ENCODE measurements around the gene PKP1. TPM values are rescaled to one million over a fixed set of nuclear protein-coding genes. Genes with fewer than 3 reads are reported as not detected.

PKP1 gene
- total and polyA plus RNA-seq, 4 experiments from 2014 or later = not detected

DNA sequence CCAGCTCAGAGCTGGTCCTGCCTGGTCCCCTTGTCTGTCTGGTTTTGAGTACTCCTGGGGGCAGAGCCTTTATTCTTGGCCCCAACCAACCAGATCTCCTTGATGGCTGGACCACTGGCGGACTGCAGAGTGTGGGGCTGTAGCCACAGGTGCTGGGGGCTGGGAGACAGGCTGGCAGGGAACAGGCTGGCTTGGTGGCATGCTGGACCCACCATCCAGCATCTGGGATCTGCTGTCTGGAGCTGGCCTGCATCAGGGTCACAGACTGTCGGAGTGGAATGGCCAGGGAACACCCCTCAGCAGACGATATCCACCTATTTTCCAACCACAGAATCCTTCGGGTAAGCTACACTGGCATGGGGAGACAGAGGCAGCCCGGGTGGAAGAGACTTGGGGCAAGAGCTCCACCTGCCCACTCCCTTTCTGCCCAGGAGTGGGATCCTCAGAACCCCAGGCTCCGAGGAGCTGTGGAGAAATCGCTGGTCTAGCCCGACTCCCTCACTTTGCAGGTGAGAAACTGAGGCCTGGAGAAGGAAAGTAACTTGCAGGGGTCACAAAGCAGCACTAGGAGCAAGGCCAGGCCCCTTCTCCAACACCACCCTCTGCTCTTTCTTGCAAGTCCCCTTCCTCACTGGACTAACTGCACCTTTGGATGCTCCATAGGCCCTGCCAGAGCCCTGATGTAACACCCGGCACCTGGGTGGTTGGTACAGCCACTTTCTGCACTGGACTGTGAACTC, 53.6 kb downstream of the PKP1 start:
- no peak overlapping the region for H3K4me3 Mint-ChIP-seq
- POLR2A ChIA-PET (ENCODE audit: partially characterized antibody) = no interaction called here
- intact Hi-C loops (cut with micrococcal nuclease) = no loop called here
- H3K4me1 Mint-ChIP-seq = no peaks in the 10 kb centered on the region
- Histone ChIP-seq H3K4me1 (ENCODE audit: insufficient read depth, low read length) (no peaks in the 10 kb centered on the region), H3K9me3 (ENCODE audit: control insufficient read depth in 1 of 2, low read length in 2 of 2) (no peaks in the 10 kb centered on the region), H3K4me3 (ENCODE audit: low read length in 2 of 2) (no peak overlapping the region), H3K36me3 (ENCODE audit: insufficient read depth, low read length) (no peaks in the 10 kb centered on the region), H3K27ac (ENCODE audit: low read depth, low read length) (no peak overlapping the region), H3K27me3 (ENCODE audit: insufficient read depth, low read length) (no peaks in the 10 kb centered on the region)
- peaks cover 0 to 4% (median 0%) of the 10 kb centered on the region in 8 donors for H3K9me3 Mint-ChIP-seq
- CTCF ChIA-PET (ENCODE audit: partially characterized antibody) = no interaction called here
- DNase-seq = no peak
- H3K36me3 Mint-ChIP-seq = no peaks in the 10 kb centered on the region
- no peak overlapping the region for H3K27ac Mint-ChIP-seq
- peaks cover 5% of the 10 kb centered on the region in 2 donors for H3K27me3 Mint-ChIP-seq

DNA sequence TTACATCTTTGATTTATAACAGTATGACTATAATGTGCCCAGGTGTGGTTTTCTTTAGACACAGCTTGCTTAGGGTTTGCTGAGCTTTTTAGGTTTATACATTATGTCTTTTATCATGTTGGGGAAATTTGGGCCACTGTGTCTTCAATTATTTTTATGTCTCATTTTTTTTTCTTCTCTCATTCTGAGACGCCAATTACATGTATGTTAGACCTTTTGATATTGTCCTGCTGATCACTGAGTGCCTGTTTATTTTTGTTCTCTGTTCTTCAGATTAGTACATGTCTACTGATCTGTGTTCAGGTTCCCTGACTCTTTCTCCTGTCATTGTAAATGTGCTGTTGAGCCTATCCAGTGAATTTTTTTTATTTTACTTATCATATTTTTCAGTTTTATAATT, 58.1 kb downstream of the PKP1 start:
- H3K36me3 ChIP-seq (ENCODE audit: insufficient read depth, low read length) = no peaks in the 10 kb centered on the region
- no peaks in the 10 kb centered on the region for H3K27me3 ChIP-seq (ENCODE audit: insufficient read depth, low read length)
- H3K27me3 Mint-ChIP-seq = peaks cover 10% of the 10 kb centered on the region in 2 donors
- no peaks in the 10 kb centered on the region for H3K4me1 ChIP-seq (ENCODE audit: insufficient read depth, low read length)
- POLR2A ChIA-PET (ENCODE audit: partially characterized antibody) = no interaction called here
- H3K4me3 ChIP-seq (ENCODE audit: low read length in 2 of 2) = no peak overlapping the region
- no peak overlapping the region for H3K27ac ChIP-seq (ENCODE audit: low read depth, low read length)
- peaks cover 0 to 4% (median 0%) of the 10 kb centered on the region in 8 donors for H3K9me3 Mint-ChIP-seq
- CTCF ChIA-PET (ENCODE audit: partially characterized antibody) = no interaction called here
- intact Hi-C loops (cut with micrococcal nuclease) = no loop called here
- no peaks in the 10 kb centered on the region for H3K4me1 Mint-ChIP-seq
- no peaks in the 10 kb centered on the region for H3K9me3 ChIP-seq (ENCODE audit: control insufficient read depth in 1 of 2, low read length in 2 of 2)
- H3K27ac Mint-ChIP-seq = no peak overlapping the region
- no peak for DNase-seq
- no peaks in the 10 kb centered on the region for H3K36me3 Mint-ChIP-seq
- H3K4me3 Mint-ChIP-seq = no peak overlapping the region

DNA sequence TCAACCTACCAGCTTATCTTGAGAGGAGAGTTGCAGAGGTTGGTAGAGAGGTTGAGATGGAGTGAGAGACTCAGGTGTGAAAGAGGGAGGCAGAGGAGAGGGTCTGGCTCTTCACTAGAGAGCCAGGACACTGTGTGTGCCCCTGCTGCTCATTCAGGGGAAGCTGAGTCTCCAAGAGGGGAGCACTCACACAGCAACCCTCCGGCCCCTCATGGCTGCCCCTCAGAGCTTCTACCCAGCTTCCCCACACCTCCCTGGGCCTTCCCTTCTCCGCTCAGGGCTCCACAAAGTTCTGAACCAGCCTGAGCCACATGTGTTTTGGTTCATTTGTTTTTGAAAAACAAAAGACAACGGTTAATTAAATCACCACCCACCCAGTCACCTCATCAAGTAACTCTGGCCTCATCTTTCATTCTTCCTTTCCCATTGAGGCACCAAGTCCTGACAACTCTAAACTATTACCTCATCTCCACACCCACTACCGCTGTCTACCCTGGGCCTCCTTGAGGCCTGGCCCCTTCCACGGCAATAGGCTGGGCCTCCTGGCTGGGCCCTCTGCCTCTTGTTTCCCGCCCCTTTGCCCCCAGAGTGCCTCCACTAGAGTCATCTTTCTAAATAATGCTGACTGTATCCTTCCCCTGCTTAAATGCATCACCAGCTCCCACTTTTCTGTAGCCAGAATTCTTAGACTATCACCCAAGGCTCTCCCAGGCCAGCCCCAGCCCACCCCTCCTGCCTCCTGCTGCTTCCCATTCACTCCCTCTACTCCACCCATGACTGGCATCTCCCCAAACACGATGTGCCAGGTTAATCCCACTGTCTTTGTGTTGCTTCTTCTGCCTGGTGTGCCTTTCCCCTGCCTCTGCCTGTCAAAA, 61.1 kb downstream of the PKP1 start:
- Mint-ChIP-seq H3K9me3 (peaks cover 0 to 4% (median 0%) of the 10 kb centered on the region in 8 donors), H3K27me3 (peaks cover 12 to 14% of the 10 kb centered on the region in 2 donors), H3K36me3 (no peaks in the 10 kb centered on the region), H3K27ac (no peak overlapping the region), H3K4me3 (no peak overlapping the region), H3K4me1 (no peaks in the 10 kb centered on the region)
- intact Hi-C loops (cut with micrococcal nuclease) = no loop called here
- POLR2A ChIA-PET (ENCODE audit: partially characterized antibody) = no interaction called here
- Histone ChIP-seq H3K27ac (ENCODE audit: low read depth, low read length) (no peak overlapping the region), H3K4me3 (ENCODE audit: low read length in 2 of 2) (no peak overlapping the region), H3K9me3 (ENCODE audit: control insufficient read depth in 1 of 2, low read length in 2 of 2) (no peaks in the 10 kb centered on the region), H3K4me1 (ENCODE audit: insufficient read depth, low read length) (no peaks in the 10 kb centered on the region), H3K36me3 (ENCODE audit: insufficient read depth, low read length) (no peaks in the 10 kb centered on the region), H3K27me3 (ENCODE audit: insufficient read depth, low read length) (no peaks in the 10 kb centered on the region)
- no peak for DNase-seq
- CTCF ChIA-PET (ENCODE audit: partially characterized antibody) = no interaction called here

DNA sequence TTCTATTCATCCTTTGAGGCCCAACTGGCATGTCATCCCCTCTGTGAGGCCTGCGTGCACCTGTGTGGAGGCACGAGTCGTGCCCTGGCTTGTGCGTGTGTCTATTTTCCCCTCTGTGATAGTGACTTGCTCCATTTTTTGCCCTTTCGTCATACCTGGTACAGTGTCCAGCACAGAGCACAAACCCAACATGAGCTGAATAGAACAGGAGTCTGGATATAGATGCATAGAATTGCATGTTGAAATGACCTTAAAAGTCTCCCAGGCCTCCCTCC, 61.7 kb downstream of the PKP1 start:
- Mint-ChIP-seq H3K27ac (no peak overlapping the region), H3K4me1 (no peaks in the 10 kb centered on the region), H3K4me3 (no peak overlapping the region), H3K9me3 (peaks cover 0 to 4% (median 0%) of the 10 kb centered on the region in 8 donors), H3K27me3 (peaks cover 13% of the 10 kb centered on the region in 2 donors), H3K36me3 (no peaks in the 10 kb centered on the region)
- no peak overlapping the region for H3K4me3 ChIP-seq (ENCODE audit: low read length in 2 of 2)
- H3K36me3 ChIP-seq (ENCODE audit: insufficient read depth, low read length) = no peaks in the 10 kb centered on the region
- ChIA-PET POLR2A (ENCODE audit: partially characterized antibody) (no interaction called here), CTCF (ENCODE audit: partially characterized antibody) (no interaction called here)
- no peak for DNase-seq
- H3K9me3 ChIP-seq (ENCODE audit: control insufficient read depth in 1 of 2, low read length in 2 of 2) = no peaks in the 10 kb centered on the region
- H3K27me3 ChIP-seq (ENCODE audit: insufficient read depth, low read length) = no peaks in the 10 kb centered on the region
- H3K27ac ChIP-seq (ENCODE audit: low read depth, low read length) = no peak overlapping the region
- intact Hi-C loops (cut with micrococcal nuclease) = no loop called here
- H3K4me1 ChIP-seq (ENCODE audit: insufficient read depth, low read length) = no peaks in the 10 kb centered on the region

DNA sequence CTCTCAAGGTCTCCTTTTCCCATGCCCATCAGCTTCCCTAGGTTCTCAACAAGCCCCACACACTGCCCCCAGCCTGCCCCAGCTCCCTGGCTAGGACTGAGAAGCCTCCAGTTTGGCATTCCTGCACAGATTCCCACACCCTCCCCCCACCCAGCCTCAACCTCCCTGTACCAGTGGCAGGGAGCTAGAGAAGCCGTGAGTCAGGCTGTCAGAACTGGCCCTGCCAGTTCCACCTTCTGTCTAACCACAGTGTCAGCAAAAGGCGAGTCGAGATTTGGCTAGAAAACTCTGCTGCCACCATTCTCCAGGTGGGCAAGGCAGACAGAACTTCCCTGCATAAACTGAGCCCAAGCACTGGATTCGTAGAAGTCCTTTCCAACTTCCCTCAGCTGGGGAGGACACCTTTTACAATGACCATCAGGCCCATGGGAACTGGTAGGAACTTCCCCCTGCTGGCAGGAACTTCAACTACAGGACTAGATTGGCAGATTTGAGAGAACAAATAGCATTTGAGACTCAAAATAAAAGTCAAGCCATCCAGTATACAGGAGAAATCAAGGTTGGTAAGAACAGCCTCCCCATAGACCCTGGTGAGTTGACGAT, 63.1 kb downstream of the PKP1 start:
- H3K4me3 ChIP-seq (ENCODE audit: low read length in 2 of 2) = no peak overlapping the region
- Mint-ChIP-seq H3K27ac (no peak overlapping the region), H3K9me3 (no peaks in the 10 kb centered on the region), H3K27me3 (peaks cover 14 to 17% of the 10 kb centered on the region in 2 donors), H3K36me3 (no peaks in the 10 kb centered on the region), H3K4me1 (no peaks in the 10 kb centered on the region), H3K4me3 (no peak overlapping the region)
- ChIA-PET CTCF (ENCODE audit: partially characterized antibody) (no interaction called here), POLR2A (ENCODE audit: partially characterized antibody) (no interaction called here)
- H3K4me1 ChIP-seq (ENCODE audit: insufficient read depth, low read length) = no peaks in the 10 kb centered on the region
- intact Hi-C loops (cut with micrococcal nuclease) = no loop called here
- DNase-seq = no peak
- no peaks in the 10 kb centered on the region for H3K36me3 ChIP-seq (ENCODE audit: insufficient read depth, low read length)
- no peaks in the 10 kb centered on the region for H3K9me3 ChIP-seq (ENCODE audit: control insufficient read depth in 1 of 2, low read length in 2 of 2)
- H3K27ac ChIP-seq (ENCODE audit: low read depth, low read length) = no peak overlapping the region
- no peaks in the 10 kb centered on the region for H3K27me3 ChIP-seq (ENCODE audit: insufficient read depth, low read length)

DNA sequence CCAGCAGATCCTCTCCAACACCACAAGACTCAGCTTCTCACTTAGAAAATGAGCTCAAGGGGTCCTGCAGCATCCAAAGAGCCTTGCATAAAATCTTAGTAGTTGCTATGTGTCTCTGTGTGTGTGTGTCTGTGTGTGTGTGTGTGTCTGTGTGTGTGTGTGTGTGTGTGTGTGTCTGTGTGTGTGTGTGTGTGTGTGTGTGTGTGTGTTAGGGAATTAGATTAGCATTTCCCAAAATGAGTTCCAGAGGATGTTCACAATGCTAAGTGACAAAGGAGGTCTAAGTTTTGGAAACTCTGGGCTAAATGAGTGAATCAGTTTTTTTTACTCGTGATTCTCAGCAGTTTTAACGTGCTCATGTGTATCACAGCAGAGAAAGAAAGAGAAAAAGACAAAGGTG, 63.7 kb downstream of the PKP1 start:
- Histone ChIP-seq H3K36me3 (ENCODE audit: insufficient read depth, low read length) (no peaks in the 10 kb centered on the region), H3K27ac (ENCODE audit: low read depth, low read length) (no peak overlapping the region), H3K9me3 (ENCODE audit: control insufficient read depth in 1 of 2, low read length in 2 of 2) (no peaks in the 10 kb centered on the region), H3K27me3 (ENCODE audit: insufficient read depth, low read length) (no peaks in the 10 kb centered on the region), H3K4me1 (ENCODE audit: insufficient read depth, low read length) (no peaks in the 10 kb centered on the region), H3K4me3 (ENCODE audit: low read length in 2 of 2) (no peak overlapping the region)
- Mint-ChIP-seq H3K4me3 (no peak overlapping the region), H3K4me1 (no peaks in the 10 kb centered on the region), H3K9me3 (no peaks in the 10 kb centered on the region), H3K27me3 (peaks cover 17 to 19% of the 10 kb centered on the region in 2 donors), H3K27ac (no peak overlapping the region), H3K36me3 (no peaks in the 10 kb centered on the region)
- CTCF ChIA-PET (ENCODE audit: partially characterized antibody) = no interaction called here
- intact Hi-C loops (cut with micrococcal nuclease) = no loop called here
- no peak for DNase-seq
- POLR2A ChIA-PET (ENCODE audit: partially characterized antibody) = no interaction called here

DNA sequence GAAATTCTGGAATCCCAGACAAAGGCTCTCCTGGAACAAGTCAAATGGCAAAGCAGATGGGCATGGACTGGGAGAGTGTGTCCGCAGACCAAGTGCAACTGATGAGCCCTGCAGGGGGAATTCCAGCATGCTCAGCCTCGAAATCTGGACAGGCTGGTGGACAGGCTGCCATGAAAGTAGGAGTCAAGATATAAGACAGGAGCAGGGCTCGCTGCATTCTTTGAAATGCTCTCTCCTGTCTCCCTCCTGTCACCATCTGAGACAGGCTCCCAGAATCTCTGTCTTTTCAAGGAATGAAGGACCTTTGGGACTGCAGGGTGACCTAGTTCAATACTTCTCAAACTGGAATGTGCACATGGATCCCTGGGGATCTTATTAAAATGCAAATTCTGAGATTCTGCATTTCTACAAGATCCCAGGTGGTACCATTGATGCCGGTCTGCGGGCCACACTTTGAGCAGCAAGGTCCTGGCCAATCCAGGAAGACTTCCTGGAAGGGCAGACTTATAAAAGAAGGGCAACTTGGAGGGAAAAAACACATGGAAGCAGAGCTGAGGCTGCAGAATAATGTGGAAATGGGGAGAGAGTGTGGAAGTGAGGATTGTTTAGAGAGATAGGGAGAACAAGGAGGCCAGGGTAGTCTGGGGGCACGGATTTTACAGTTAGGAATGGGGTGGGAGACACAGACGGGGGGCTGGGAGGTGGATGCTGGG, 64.3 kb downstream of the PKP1 start:
- no peaks in the 10 kb centered on the region for H3K9me3 Mint-ChIP-seq
- Histone ChIP-seq H3K9me3 (ENCODE audit: control insufficient read depth in 1 of 2, low read length in 2 of 2) (no peaks in the 10 kb centered on the region), H3K27ac (ENCODE audit: low read depth, low read length) (no peak overlapping the region), H3K36me3 (ENCODE audit: insufficient read depth, low read length) (no peaks in the 10 kb centered on the region), H3K4me1 (ENCODE audit: insufficient read depth, low read length) (no peaks in the 10 kb centered on the region), H3K27me3 (ENCODE audit: insufficient read depth, low read length) (no peaks in the 10 kb centered on the region), H3K4me3 (ENCODE audit: low read length in 2 of 2) (no peak overlapping the region)
- ChIA-PET POLR2A (ENCODE audit: partially characterized antibody) (no interaction called here), CTCF (ENCODE audit: partially characterized antibody) (interaction anchor here (0.6 to 0.8 kb wide), 2 partner anchors 14 to 27 kb away, joined by 3 read pairs; no protein-coding TSS in a partner anchor)
- no peak overlapping the region for H3K4me3 Mint-ChIP-seq
- H3K27ac Mint-ChIP-seq = no peak overlapping the region
- DNase-seq = no peak
- H3K4me1 Mint-ChIP-seq = no peaks in the 10 kb centered on the region
- intact Hi-C loops (cut with micrococcal nuclease) = loop anchor here (2.0 kb wide), 1 partner anchor 61 kb away; no protein-coding TSS in a partner anchor
- no peaks in the 10 kb centered on the region for H3K36me3 Mint-ChIP-seq
- peaks cover 20 to 21% of the 10 kb centered on the region in 2 donors for H3K27me3 Mint-ChIP-seq

All from CD4-positive, alpha-beta memory T cell (primary cell).